ENCODE data around the gene ANKS1B.

DNA sequence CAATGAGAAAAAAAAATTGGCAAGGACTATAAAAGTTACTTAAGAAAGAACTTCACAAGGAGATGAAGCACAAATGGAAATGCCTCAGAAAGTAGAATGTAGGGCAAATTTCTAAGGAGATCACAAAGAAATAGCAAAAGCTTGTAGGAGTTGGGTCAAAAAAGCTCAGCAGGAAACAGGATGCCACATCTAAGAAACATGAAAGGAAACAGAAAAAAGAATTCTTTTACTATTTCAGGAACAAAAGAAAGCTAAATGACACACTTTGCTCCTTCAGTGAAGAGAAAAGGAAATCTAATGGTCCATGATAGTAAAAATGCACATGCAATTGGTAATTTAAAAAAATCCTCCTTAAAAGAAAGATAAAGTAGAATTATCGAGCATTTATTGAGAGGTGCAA is 789.3 kb downstream of the ANKS1B start:
- TF ChIP-seq POLR2A (IDR thresholded peaks at IDR 0.05; ENCODE audit: low read length), result no peak
- TF ChIP-seq GATA1 (IDR thresholded peaks at IDR 0.05; ENCODE audit: low read depth, low read length), result no peak

All from erythroblast (primary cell).